IMR-90 (cell line): ENCODE measurements around the gene ZSCAN30.

Experiments
- BHLHE40 ChIP-seq: fragments of 150-350 bp; IDR thresholded peaks from 2 replicates; pipeline ENCODE4 v1.6.1; 2016; ENCODE audit warnings: mild to moderate bottlenecking, low read depth, low read length
- CEBPB ChIP-seq: IDR thresholded peaks from 2 replicates; pipeline ENCODE4 v1.6.1; 2012; ENCODE audit warnings: low read depth, low read length, improper control_type of control experiment
- CHD1 ChIP-seq: IDR thresholded peaks from 2 replicates; pipeline ENCODE4 v1.6.1; 2012; ENCODE audit warnings: low read depth, low read length, improper control_type of control experiment
- MXI1 ChIP-seq: IDR thresholded peaks from 2 replicates; pipeline ENCODE4 v1.6.1; 2012; ENCODE audit warnings: low read depth, mild to moderate bottlenecking, low read length, moderate library complexity, borderline replicate concordance
- NFE2L2 ChIP-seq: fragments of 150-350 bp; IDR thresholded peaks from 2 replicates; pipeline ENCODE4 v1.6.1; 2016; ENCODE audit warnings: low read depth, mild to moderate bottlenecking, low read length
- POLR2A ChIP-seq: IDR thresholded peaks from 2 replicates; pipeline ENCODE4 v1.6.1; 2012; ENCODE audit warnings: mild to moderate bottlenecking, low read depth, low read length
- RAD21 ChIP-seq: IDR thresholded peaks from 2 replicates; pipeline ENCODE4 v1.6.1; 2012; ENCODE audit warnings: low read length, improper control_type of control experiment
- RFX5 ChIP-seq: IDR thresholded peaks from 2 replicates; pipeline ENCODE4 v1.8.0; 2012; ENCODE audit warnings: low read depth, mild to moderate bottlenecking, low read length, moderate library complexity
- SMC3 ChIP-seq: fragments of 150-350 bp; IDR thresholded peaks from 2 replicates; pipeline ENCODE4 v1.6.1; 2016; ENCODE audit warnings: low read depth, mild to moderate bottlenecking, antibody characterized with exemption, low read length, moderate library complexity
- TF ChIP-seq, protein P1 (sequence below): conservative IDR thresholded peaks from 2 replicates; pipeline ENCODE4 v1.5.1; 2012; ENCODE audit warnings: mild to moderate bottlenecking, low read depth, low read length, improper control_type of control experiment

DNA sequence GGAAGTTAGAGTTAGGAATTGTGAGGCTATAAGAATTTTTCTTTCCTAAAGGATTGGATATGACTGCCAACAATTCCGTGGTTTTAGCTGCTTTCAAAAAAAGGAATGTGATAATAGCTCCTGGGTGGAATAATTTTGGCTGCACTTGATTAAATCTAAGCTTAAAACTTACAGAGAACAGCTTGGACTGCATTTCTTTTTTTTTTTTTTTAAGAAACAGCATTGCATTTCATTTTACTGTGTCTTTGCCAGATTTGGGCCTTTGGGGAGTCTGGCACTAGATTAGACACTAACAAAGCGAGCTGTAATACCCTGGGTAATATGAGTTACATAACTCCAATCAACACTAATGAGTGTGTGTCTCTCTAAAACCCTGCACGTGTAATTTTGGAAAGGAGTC lies 87.0 kb downstream of the ZSCAN30 start:
- TF ChIP-seq POLR2A = no peak
- TF ChIP-seq BHLHE40 = no peak
- TF ChIP-seq, protein P1, sequence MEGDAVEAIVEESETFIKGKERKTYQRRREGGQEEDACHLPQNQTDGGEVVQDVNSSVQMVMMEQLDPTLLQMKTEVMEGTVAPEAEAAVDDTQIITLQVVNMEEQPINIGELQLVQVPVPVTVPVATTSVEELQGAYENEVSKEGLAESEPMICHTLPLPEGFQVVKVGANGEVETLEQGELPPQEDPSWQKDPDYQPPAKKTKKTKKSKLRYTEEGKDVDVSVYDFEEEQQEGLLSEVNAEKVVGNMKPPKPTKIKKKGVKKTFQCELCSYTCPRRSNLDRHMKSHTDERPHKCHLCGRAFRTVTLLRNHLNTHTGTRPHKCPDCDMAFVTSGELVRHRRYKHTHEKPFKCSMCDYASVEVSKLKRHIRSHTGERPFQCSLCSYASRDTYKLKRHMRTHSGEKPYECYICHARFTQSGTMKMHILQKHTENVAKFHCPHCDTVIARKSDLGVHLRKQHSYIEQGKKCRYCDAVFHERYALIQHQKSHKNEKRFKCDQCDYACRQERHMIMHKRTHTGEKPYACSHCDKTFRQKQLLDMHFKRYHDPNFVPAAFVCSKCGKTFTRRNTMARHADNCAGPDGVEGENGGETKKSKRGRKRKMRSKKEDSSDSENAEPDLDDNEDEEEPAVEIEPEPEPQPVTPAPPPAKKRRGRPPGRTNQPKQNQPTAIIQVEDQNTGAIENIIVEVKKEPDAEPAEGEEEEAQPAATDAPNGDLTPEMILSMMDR = no peak
- no peak for TF ChIP-seq RFX5
- TF ChIP-seq CEBPB = no peak
- TF ChIP-seq MXI1 = no peak
- TF ChIP-seq RAD21 = no peak
- no peak for TF ChIP-seq CHD1
- no peak for TF ChIP-seq SMC3
- no peak for TF ChIP-seq NFE2L2
